IMR-90 (cell line): ENCODE results near the gene GABRB1. TPM values are rescaled to one million over a fixed set of nuclear protein-coding genes. Genes with fewer than 3 reads are reported as not detected.

ENCODE experiments used
- ATAC-seq: fragments of 200-7000 bp; cut with Tn5 transposase; 2 replicates; pipeline ENCODE4 v1.9.1; 2020; ENCODE audit warnings: low read depth, mild to moderate bottlenecking, moderate library complexity
- BruUV-seq: library from RNA; stranded (reverse); fragments of 400-500 nt; replicated peaks from 2 replicates; lab custom pipeline; 2021; lab: Mats Ljungman, UMichigan
- CTCF ChIA-PET: fragments of 300-600 bp; formaldehyde crosslinking; extraction: SDS; loops from one replicate; lab custom pipeline; 2021; ENCODE audit warnings: antibody characterized with exemption; lab: Yijun Ruan, JAX
- POLR2A ChIA-PET: fragments of 300-600 bp; sonication (Branson Sonifier 250); formaldehyde crosslinking; loops from one replicate; lab custom pipeline; 2022; ENCODE audit warnings: antibody characterized with exemption; ENCODE audit not compliant: unreplicated experiment; lab: Charles Lee
- DNase-seq: peaks from one replicate; pipeline ENCODE4 v3.0.0; 2013
- H2AFZ ChIP-seq: replicated peaks from 2 replicates; pipeline ENCODE3; 2013; ENCODE audit warnings: low read length, mild to moderate bottlenecking; ENCODE audit not compliant: poor library complexity
- H2AK5ac ChIP-seq: 2 replicates; pipeline ENCODE4 v1.6.1; 2013; ENCODE audit warnings: low read depth, low read length, inconsistent platforms
- H2AK9ac ChIP-seq: replicated peaks from 2 replicates; pipeline ENCODE3; 2013; ENCODE audit warnings: mild to moderate bottlenecking, low read depth, low read length, moderate library complexity; ENCODE audit not compliant: poor library complexity
- H2BK120ac ChIP-seq: 2 replicates; pipeline ENCODE4 v1.6.1; 2013; ENCODE audit warnings: low read depth, low read length, inconsistent platforms
- H2BK15ac ChIP-seq: 3 replicates; pipeline ENCODE4 v1.6.1; 2013; ENCODE audit warnings: low read depth, low read length, inconsistent platforms
- H2BK20ac ChIP-seq: 2 replicates; pipeline ENCODE4 v1.6.1; 2013; ENCODE audit warnings: low read depth, mild to moderate bottlenecking, inconsistent platforms, low read length, moderate library complexity
- H2BK5ac ChIP-seq: 2 replicates; pipeline ENCODE4 v1.6.1; 2013; ENCODE audit warnings: mild to moderate bottlenecking, low read depth, low read length, inconsistent platforms; ENCODE audit not compliant: poor library complexity, severe bottlenecking
- H3K14ac ChIP-seq: replicated peaks from 2 replicates; pipeline ENCODE4 v1.6.1; 2013; ENCODE audit warnings: low read depth, low read length, inconsistent platforms
- H3K18ac ChIP-seq: 2 replicates; pipeline ENCODE4 v1.6.1; 2013; ENCODE audit warnings: low read depth, low read length, control low read depth
- H3K23ac ChIP-seq: 2 replicates; pipeline ENCODE4 v1.6.1; 2013; ENCODE audit warnings: low read depth, low read length, inconsistent platforms
- H3K27ac ChIP-seq: 2 replicates; pipeline ENCODE4 v1.5.1; 2013; ENCODE audit warnings: mild to moderate bottlenecking, control low read depth, low read length; ENCODE audit not compliant: insufficient read depth
- H3K27me3 ChIP-seq: 2 replicates; pipeline ENCODE4 v1.6.1; 2013; ENCODE audit warnings: low read length; ENCODE audit not compliant: control insufficient read depth, insufficient read depth
- H3K36me3 ChIP-seq: 2 replicates; pipeline ENCODE4 v1.6.1; 2013; ENCODE audit warnings: low read length, mixed read lengths; ENCODE audit not compliant: control insufficient read depth, insufficient read depth
- H3K4ac ChIP-seq: 2 replicates; pipeline ENCODE4 v1.6.1; 2013; ENCODE audit warnings: low read depth, low read length, inconsistent platforms
- H3K4me1 ChIP-seq: 2 replicates; pipeline ENCODE4 v1.6.1; 2013; ENCODE audit warnings: low read length, mixed read lengths; ENCODE audit not compliant: control insufficient read depth, insufficient read depth
- H3K4me2 ChIP-seq: 2 replicates; pipeline ENCODE4 v1.6.1; 2013; ENCODE audit warnings: low read depth, mild to moderate bottlenecking, control low read depth, low read length, moderate library complexity
- H3K4me3 ChIP-seq: 2 replicates; pipeline ENCODE4 v1.5.1; 2013; ENCODE audit warnings: low read depth, mild to moderate bottlenecking, control low read depth, low read length, moderate library complexity; ENCODE audit not compliant: insufficient read depth
- H3K56ac ChIP-seq: 2 replicates; pipeline ENCODE4 v1.6.1; 2013; ENCODE audit warnings: low read length, inconsistent platforms; ENCODE audit not compliant: insufficient read depth; ENCODE audit errors: extremely low read depth
- H3K79me1 ChIP-seq, 2 experiments: 2 replicates each; pipeline ENCODE4 v1.6.1; 2013; ENCODE audit warnings: low read length in 2 of 2, inconsistent platforms in 1 of 2, low read depth in 1 of 2
- H3K9ac ChIP-seq: 2 replicates; pipeline ENCODE4 v1.6.1; 2013; ENCODE audit warnings: low read depth, low read length, control low read depth
- H3K9me1 ChIP-seq: 2 replicates; pipeline ENCODE4 v1.6.1; 2013; ENCODE audit warnings: low read length, inconsistent platforms; ENCODE audit not compliant: insufficient read depth
- H3K9me3 ChIP-seq: 2 replicates; pipeline ENCODE4 v1.6.1; 2013; ENCODE audit warnings: low read length; ENCODE audit not compliant: control insufficient read depth, insufficient read depth
- H4K20me1 ChIP-seq: 2 replicates; pipeline ENCODE4 v1.6.1; 2013; ENCODE audit warnings: low read length, inconsistent platforms; ENCODE audit not compliant: insufficient read depth
- H4K5ac ChIP-seq: 2 replicates; pipeline ENCODE4 v1.6.1; 2013; ENCODE audit warnings: mild to moderate bottlenecking, low read depth, low read length, control low read depth
- H4K8ac ChIP-seq, 2 experiments: 2 replicates each; pipeline ENCODE4 v1.6.1; 2013; ENCODE audit warnings: low read depth in 2 of 2, low read length in 2 of 2, control low read depth in 1 of 2, inconsistent platforms in 1 of 2
- H4K91ac ChIP-seq: 2 replicates; pipeline ENCODE4 v1.6.1; 2013; ENCODE audit warnings: low read depth, low read length, inconsistent platforms; ENCODE audit not compliant: insufficient read depth
- BHLHE40 ChIP-seq: fragments of 150-350 bp; IDR thresholded peaks from 2 replicates; pipeline ENCODE4 v1.6.1; 2016; ENCODE audit warnings: mild to moderate bottlenecking, low read depth, low read length
- CEBPB ChIP-seq: IDR thresholded peaks from 2 replicates; pipeline ENCODE4 v1.6.1; 2012; ENCODE audit warnings: low read depth, low read length, improper control_type of control experiment
- CHD1 ChIP-seq: IDR thresholded peaks from 2 replicates; pipeline ENCODE4 v1.6.1; 2012; ENCODE audit warnings: low read depth, low read length, improper control_type of control experiment
- FOS ChIP-seq: fragments of 150-350 bp; IDR thresholded peaks from 2 replicates; pipeline ENCODE4 v1.6.1; 2016; ENCODE audit warnings: low read depth, low read length
- MAZ ChIP-seq: IDR thresholded peaks from 2 replicates; pipeline ENCODE4 v1.6.1; 2012; ENCODE audit warnings: low read depth, mild to moderate bottlenecking, low read length, improper control_type of control experiment, moderate library complexity, borderline replicate concordance
- MXI1 ChIP-seq: IDR thresholded peaks from 2 replicates; pipeline ENCODE4 v1.6.1; 2012; ENCODE audit warnings: low read depth, mild to moderate bottlenecking, low read length, moderate library complexity, borderline replicate concordance
- NFE2L2 ChIP-seq: fragments of 150-350 bp; IDR thresholded peaks from 2 replicates; pipeline ENCODE4 v1.6.1; 2016; ENCODE audit warnings: low read depth, mild to moderate bottlenecking, low read length
- POLR2A ChIP-seq: IDR thresholded peaks from 2 replicates; pipeline ENCODE4 v1.6.1; 2012; ENCODE audit warnings: mild to moderate bottlenecking, low read depth, low read length
- RFX5 ChIP-seq: IDR thresholded peaks from 2 replicates; pipeline ENCODE4 v1.8.0; 2012; ENCODE audit warnings: low read depth, mild to moderate bottlenecking, low read length, moderate library complexity
- dilution Hi-C: fragments of 300-500 bp; cut with HindIII; formaldehyde crosslinking; loops from one replicate; pipeline ENCODE4 v1.14.3; 2018; ENCODE audit warnings: low sequenced_read_pairs; ENCODE audit not compliant: unreplicated experiment
- in situ Hi-C: fragments of 300-500 bp; cut with MboI; formaldehyde crosslinking; loops from 3 replicates; pipeline ENCODE4 v1.14.3; 2019; ENCODE audit warnings: low sequenced_read_pairs, inconsistent platforms, mixed read lengths
- intact Hi-C: fragments of 100-400 bp; cut with micrococcal nuclease; formaldehyde crosslinking; loops from 2 replicates; pipeline ENCODE4 v1.10.0; 2022
- polyA plus RNA-seq, 3 experiments: library from polyadenylated mRNA; depleted of rRNA; stranded (reverse); fragments of >200 nt; gene quantifications; 2 replicates each; pipeline ENCODE4 v1.2.3, GENCODE V29; 2012; ENCODE audit warnings: low replicate concordance in 1 of 3
- total RNA-seq: library from RNA; depleted of rRNA; stranded (reverse); fragments of >200 nt; gene quantifications from 2 replicates; pipeline ENCODE4 v1.2.3, GENCODE V29; 2012
- TF ChIP-seq, protein P1 (sequence below): conservative IDR thresholded peaks from 2 replicates; pipeline ENCODE4 v1.5.1; 2012; ENCODE audit warnings: mild to moderate bottlenecking, low read depth, low read length, improper control_type of control experiment

Gene GABRB1
- total and polyA plus RNA-seq, 2 of the 4 experiments (the other 2 are of a cell fraction), result 4.7 to 16.1 TPM

DNA sequence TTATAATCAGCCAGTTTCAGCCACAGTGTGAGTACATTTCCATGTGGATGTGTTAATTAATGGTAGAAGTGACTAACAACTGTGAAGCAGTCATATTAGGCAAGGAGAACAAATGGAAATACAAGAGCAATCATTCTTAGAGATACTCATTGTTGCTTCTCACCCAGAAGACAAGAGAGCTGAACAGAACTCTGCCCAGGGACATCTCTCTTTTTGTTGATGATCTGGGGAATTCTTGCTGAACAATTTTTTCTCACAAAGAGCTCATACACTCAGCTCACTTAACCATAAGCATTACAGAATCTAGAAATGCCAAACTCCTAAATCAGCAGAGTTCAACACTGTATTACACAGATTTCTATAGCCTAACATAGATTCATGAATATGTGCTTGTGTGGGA lies 282.0 kb downstream of the GABRB1 start:
- Histone ChIP-seq H3K56ac (no peak overlapping the region), H3K36me3 (no peaks in the 10 kb centered on the region), H3K27ac (no peak overlapping the region), H3K27me3 (no peaks in the 10 kb centered on the region), H3K9ac (no peak overlapping the region), H3K4ac (no peak overlapping the region), H3K18ac (no peak overlapping the region), H3K4me1 (no peaks in the 10 kb centered on the region), H2AK5ac (no peak overlapping the region), H3K79me1 (no peaks in the 10 kb centered on the region), H3K14ac (no peak overlapping the region), H4K5ac (no peak overlapping the region), H2BK120ac (no peak overlapping the region), H3K4me2 (no peak overlapping the region), H2BK20ac (no peak overlapping the region), H4K8ac (no peak overlapping the region), H2BK5ac (no peak overlapping the region), H3K23ac (no peak overlapping the region), H4K91ac (no peak overlapping the region), H2AFZ (no peak overlapping the region), H3K9me1 (no peaks in the 10 kb centered on the region), H2AK9ac (no peak overlapping the region), H2BK15ac (no peak overlapping the region), H4K20me1 (no peaks in the 10 kb centered on the region), H3K9me3 (no peaks in the 10 kb centered on the region), H3K4me3 (no peak overlapping the region)
- POLR2A ChIA-PET, result no interaction called here
- intact Hi-C loops, result no loop called here
- in situ Hi-C loops, result no loop called here
- ATAC-seq, result no peak; the same call in 1 of the 2 replicates
- BruUV-seq, result no TSS peak
- DNase-seq, result peak; percentile 47
- CTCF ChIA-PET, result interaction anchor here (0.5 kb wide), 1 partner anchor 652 kb away, joined by 3 read pairs; no protein-coding TSS in a partner anchor
- TF ChIP-seq FOS, result no peak
- no peak for TF ChIP-seq CEBPB
- no peak for TF ChIP-seq MXI1
- TF ChIP-seq CHD1, result no peak
- TF ChIP-seq MAZ, result no peak
- no peak for TF ChIP-seq NFE2L2
- TF ChIP-seq BHLHE40, result no peak
- no peak for TF ChIP-seq POLR2A
- TF ChIP-seq RFX5, result no peak
- TF ChIP-seq, protein P1, sequence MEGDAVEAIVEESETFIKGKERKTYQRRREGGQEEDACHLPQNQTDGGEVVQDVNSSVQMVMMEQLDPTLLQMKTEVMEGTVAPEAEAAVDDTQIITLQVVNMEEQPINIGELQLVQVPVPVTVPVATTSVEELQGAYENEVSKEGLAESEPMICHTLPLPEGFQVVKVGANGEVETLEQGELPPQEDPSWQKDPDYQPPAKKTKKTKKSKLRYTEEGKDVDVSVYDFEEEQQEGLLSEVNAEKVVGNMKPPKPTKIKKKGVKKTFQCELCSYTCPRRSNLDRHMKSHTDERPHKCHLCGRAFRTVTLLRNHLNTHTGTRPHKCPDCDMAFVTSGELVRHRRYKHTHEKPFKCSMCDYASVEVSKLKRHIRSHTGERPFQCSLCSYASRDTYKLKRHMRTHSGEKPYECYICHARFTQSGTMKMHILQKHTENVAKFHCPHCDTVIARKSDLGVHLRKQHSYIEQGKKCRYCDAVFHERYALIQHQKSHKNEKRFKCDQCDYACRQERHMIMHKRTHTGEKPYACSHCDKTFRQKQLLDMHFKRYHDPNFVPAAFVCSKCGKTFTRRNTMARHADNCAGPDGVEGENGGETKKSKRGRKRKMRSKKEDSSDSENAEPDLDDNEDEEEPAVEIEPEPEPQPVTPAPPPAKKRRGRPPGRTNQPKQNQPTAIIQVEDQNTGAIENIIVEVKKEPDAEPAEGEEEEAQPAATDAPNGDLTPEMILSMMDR, result no peak
- dilution Hi-C loops, result no loop called here
